GM19193 (cell line): ENCODE measurements around the gene GRIK4.

Experiments used
- POLR2A ChIP-seq: IDR thresholded peaks from 4 replicates; pipeline ENCODE4 v1.6.1; 2011; ENCODE audit not compliant: insufficient read depth, insufficient read length; ENCODE audit errors: extremely low read depth

Gene GRIK4

DNA sequence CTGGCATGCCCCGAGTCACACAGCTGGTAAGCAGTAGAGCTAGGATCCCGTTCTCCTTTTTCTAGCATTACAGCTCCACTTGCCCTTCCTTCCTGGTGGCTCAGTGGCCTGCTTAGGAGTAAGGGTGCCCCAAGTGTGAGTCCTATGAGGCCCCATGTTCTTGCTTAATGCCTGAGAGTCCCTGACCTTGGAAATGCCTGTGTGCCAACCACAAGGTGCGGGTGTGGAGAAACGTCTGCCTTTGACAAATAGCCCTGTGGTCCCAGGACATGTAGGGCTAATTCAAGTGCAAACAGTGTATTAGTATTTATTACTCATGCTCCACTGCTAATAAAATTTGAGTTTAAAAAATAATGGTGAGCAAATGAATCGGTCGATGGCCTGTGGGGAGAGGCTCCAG is 18.4 kb downstream of the GRIK4 start:
- TF ChIP-seq POLR2A = no peak

DNA sequence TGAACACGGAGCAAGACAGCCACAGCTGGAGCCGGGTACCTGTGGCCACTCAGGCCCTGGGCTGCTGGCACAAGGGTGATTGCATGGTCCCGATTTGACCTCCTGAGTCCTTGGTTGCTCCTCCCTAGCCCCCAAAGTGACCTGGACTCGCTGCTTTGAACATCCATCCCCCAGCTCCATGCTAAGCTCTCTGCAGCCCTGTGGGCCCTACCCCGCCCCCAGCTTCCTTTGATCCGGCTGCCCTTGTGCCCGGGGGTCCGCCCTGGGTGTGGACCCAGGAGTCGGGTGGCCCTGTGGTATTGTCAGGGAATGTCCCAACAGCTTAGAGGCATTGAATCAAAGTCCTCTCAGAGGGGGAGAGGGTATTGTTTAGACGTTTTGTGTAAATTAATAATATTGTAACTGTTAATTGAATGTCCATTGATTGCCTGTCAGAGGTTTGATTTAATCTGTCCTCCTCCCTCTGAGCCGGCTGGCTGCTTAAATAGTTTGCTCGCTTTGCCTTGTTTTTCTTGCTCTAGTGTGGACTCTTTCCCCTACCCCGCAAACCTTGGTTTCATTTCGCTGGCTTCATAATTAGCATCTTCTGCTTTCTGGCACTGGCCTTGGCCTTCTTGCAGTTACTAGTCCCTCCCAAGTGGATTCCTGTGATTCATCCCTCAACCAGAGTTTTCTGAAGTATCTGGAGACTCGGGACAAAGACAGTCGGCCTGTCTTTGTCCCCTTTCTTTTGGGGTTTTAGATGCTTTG is 20.7 kb downstream of the GRIK4 start:
- TF ChIP-seq POLR2A = no peak

DNA sequence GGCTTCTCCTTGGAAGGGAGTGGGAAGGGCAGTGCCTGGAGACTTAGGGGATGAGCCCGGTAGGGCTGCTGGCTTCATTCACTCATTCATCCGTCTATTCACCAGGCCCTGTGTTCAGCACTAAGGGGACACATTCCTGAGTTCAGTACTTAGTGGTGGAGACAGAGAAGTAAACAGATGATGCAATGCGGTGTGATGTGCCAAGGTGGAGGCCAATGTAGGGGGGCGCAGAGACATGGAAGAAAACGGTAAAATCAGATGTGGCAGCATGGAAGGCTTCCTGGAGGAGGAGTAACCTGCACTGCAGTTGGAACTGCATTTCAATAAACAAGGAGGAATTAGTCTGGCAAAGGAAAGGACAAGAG is 21.3 kb downstream of the GRIK4 start:
- no peak for TF ChIP-seq POLR2A

DNA sequence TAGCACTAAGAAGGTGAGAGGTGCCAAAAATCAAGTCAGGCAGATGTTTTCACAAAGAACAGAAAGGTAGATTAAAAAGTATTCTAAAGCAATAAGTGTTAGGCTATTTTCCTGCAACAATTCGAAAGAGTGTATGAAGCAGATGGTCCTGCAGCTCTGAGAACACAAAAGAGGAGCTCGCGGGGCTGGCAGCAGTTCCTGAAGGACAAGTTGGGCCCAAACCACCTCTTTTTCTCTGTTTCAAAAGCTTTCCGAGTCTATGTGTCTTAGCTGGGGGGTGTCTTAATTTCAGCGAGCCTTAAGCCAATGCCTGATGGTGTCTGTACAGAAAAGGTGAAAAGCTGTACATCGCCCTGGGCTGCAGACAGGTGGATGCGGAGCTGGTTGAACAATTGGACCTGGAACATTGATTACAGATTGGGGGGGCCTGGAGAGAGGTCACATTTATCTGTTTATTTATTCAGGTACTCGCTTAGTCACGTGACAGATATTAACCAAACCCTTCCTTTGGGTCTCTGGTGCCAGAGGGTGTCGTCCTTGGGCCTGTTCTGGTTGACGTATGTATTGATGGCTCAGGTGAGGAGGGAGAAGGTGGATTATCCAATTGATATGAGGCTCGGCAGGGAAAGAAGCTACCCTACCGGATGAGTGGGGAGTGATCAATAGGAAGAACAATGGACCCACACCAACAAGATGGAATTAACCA is 24.7 kb downstream of the GRIK4 start:
- TF ChIP-seq POLR2A = no peak

DNA sequence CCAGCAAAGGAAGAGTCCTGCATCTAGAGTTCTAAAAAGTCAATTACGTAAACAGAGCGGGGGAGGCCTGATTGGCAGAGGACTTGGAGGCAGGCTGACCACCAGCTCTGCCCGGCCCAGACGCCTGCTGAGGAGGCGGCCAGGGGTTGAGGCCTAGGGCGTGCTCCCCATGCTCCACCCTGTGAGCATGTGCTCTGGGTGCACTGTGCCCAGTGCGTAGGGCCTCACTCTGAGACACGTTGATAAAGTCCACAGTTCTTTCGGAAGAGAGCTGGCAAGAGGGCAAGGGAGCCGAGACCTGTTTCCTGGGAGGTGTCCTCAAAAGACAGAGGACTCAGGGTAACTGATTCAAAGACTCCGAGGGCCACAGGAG is 25.2 kb downstream of the GRIK4 start:
- TF ChIP-seq POLR2A = no peak

DNA sequence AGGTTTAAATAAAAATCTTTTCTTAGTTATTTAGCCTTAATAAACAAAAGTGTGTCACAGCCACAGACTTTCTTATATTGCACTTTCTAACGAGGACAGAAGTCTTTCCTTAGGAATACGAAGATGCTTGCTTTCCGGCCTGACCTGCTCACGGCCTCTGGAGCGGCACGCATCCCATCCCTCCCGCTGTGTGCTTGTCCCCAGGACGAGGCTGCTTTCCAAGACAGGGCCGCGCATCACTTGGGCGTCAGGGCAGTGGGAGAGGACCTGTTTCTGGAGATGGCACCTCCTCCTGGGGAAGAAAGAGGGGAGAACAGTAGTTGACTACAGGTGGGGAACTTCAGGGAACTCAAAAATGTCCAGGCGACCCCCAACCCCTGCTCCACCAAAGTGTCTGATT is 26.4 kb downstream of the GRIK4 start:
- no peak for TF ChIP-seq POLR2A

DNA sequence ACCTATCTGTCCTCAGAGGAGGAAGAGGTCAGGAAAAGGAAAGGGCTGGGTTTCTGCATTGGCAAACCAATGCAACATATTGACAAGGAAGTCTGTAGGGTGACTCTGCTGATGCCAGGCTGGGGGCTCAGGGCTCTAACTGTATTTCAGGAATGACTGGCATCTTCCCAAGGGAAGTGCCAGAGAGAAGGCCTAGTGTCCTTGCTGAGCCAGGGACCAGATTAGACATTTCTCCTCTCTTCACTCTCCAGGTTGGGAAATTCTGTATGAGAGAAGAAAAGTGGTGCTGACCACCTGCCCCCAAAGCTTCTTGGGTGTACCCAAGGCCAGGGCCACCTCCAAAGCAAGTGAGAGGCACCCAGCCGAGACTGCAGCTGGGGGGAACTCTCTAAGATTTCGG is 27.2 kb downstream of the GRIK4 start:
- no peak for TF ChIP-seq POLR2A

DNA sequence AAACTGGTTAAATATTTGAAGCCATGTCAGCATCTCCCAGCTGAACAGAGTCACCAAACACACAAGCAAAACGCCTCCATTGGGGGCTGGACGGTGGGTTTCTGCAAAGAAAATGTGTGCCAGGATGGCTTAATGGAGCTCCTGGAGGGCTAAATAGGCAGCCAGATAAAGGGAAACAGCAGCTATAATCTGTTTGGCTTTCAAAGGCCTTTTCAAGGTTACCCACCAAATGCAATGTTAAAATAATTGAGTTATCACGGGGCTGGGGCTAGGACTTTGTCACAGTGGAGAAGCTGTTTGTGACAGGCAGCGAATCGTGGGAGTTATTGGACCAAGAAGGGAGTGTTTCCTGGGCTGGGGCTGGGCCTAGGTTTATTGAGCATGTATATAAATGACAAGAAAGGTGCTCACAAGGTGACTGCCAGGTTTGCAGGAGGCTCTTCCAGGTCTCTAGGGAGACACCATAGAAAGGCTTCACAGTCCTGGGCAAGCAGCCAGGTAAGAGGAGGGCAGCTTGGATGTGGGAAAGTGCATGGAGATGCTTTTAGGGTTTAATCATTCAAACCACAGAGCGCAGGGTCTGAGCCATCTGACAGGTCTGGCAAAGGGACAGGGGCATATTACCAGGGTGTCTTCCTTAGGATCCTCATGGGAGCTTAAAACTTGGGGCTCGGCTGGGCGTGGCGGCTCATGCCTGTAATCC is 28.3 kb downstream of the GRIK4 start:
- no peak for TF ChIP-seq POLR2A

DNA sequence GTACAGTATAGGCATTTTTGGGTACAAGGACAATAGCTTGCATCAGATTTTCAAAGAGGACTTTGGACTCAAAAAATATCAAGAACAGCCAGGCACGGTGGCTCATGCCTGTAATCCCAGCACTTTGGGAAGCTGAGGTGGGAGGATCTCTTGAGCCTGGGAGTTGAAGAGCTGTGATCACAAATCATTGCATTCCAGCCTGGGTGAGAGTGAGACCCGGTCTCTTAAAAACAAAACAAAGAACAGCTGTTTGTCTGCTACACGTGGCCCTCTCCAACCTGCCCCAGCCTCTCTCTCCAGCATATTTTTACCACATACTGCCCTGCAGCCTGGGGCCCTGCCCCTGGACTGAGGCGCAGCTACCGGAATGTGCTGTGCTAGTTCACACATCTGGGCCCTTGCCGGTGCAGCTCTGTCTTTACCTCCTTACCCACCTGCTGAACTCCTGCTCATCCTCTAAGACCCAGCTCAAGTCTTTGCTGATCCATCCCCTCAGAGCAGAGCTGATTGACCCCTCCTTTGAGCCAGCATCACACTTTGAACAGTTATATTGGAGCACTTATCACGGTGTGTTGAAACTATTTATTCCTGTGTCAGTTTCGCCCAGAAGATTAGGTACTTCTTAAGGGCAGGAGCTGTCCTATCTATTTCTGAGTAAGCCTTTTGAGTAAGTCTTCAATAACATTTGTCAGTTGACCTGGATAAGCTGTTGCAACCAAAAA is 29.4 kb downstream of the GRIK4 start:
- TF ChIP-seq POLR2A = no peak

DNA sequence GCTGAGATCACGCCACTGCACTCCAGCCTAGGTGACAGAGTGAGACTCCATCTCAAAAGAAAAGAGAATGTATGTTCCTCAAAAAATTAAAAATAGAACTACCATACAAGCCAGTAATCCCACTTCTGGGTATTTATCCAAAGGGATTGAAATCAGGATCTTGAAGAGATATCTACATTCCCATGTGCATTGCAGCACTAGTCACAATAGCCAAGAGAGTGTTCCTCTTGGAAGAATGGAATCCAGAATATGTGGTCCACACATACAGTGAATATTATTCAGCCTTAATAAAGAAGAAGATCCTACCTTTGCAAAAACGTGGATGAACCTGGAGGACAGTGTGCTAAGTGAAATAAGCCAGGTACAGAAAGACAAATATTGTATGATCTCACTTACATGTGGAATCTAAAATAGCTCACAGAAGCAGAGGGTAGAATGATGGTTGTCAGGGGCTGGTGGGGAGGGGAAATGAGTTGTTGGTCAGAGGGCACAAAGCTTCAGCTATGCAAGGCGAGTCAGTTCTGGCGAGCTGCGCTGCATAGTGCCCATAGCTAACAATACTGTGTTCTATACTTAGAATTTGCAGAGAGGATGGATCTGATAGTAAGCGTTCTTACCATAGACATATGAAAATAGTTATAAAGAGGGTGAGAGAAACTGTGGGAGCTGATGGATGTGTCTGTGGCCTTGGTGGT is 32.1 kb downstream of the GRIK4 start:
- no peak for TF ChIP-seq POLR2A

DNA sequence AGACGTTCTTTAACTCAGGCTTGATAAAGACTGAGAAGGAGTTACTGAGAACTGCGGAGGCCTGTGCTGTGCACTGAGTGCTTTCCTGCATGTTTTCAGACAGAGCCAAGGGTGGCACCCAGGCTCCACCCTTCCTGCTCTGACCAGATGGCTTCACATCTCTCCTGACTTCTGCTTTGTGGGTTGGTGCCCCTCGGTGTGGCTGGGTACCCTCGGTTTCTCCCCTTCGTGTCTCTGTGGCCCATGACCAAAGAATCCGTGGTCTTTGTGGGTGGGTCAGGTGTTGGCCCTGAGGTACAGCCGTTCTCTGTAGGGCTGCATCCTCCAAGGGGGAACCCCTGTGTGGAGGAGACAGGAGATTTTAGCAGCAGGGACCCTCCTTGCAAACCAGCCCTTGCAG is 34.3 kb downstream of the GRIK4 start:
- TF ChIP-seq POLR2A = no peak

DNA sequence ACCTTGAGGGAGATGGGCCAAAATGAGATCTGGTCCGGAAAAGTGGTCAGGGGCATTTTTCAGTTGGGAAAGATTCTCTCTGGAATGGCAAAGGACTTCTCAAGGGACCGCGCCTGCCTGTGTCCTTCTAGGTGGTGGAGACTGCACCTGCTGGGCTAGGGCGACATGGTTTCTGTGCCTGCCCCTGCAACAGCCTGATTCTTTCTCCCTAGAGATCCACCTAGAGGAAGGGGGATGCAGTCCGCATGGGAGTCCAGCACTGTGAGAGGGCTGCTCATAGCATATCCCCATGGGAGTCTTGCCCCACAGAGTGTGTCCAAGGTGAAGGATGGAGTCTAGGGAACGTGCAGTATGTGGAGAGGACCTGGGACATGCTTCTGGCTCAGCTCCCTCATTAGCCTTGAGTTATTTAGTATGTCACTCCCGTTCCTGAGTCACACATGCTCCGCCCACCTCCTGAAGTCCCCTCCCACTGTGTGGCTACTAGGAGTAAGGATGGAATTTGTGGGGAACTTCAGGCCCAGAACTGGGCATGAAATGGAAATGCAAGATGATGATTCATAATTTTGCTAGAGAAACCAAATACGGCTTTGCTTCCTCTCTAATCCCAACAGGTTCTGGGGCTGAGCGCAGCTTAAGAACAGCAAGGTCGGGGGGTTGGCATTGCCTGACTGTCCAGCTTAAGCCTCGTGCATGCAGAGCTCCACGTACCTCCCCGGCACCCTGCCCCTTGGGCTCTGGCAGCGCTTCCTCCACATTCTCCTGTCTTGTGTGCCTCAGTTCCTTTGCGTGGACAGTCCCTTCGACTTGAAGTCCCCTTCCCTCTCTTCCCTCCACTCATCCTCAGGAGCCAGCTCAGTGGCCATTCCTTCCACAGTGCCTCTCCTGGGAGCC is 35.0 kb downstream of the GRIK4 start:
- TF ChIP-seq POLR2A = no peak

DNA sequence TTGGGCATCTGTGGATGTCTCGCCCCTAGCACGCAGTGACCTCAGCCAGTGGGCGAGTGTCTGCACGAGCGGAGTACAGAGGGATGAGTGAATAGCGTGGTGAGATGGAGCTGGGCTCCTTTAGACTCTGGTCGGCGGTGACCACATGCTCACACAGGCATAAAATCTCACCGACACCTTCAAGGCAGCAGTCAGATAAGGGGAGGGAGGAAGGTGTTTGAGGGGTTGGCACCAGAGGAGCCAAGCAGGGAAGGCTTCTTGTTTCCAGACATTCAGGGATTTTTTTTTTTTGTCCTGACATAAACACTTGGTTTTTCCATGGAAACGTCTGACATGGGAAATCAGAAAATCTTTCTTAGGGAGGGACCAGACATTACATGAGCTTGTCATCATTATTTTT is 35.8 kb downstream of the GRIK4 start:
- TF ChIP-seq POLR2A = no peak

DNA sequence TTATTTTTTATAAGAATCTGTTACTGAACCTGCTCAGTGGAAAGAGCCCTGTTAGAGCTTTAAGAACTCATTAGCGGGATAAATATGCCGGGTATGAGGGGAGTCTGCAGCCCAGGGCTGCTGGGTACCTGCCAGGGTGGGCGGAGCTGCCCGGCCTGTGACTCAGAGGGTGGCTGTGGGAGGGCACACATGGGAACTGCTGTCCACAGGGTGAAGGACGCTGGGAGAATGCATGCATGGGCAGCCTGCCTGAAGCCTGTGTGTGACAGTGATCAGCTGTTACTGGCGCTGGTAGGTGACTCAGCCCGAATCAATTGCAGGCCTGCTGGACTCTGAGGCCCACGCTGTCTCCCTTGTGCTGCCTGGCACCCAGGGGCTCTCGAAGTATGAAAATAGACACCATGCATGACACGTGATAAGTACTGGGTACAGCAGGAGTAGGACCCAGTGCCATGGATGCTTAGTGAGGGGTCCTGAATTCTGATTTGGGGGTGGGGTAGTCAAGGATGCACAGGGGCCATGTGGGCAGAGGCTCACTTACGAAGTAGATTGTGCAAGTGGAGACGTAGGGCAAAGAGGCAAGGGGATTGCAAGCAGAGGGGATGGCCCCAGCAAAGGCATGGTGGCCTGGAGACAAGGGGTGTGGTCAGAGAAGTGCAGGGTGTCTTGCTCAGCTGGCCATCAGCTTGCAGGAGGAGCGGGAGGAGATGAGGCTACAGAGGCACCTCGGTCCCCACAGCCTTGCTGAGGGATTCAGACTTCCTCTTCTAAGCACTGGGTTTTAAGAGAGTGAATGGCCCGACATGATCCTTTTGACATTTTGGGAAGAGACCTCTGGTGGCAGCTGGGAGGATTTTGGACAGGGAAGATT is 36.5 kb downstream of the GRIK4 start:
- TF ChIP-seq POLR2A = no peak
